ENCODE measurements around the gene LCLAT1.

DNA sequence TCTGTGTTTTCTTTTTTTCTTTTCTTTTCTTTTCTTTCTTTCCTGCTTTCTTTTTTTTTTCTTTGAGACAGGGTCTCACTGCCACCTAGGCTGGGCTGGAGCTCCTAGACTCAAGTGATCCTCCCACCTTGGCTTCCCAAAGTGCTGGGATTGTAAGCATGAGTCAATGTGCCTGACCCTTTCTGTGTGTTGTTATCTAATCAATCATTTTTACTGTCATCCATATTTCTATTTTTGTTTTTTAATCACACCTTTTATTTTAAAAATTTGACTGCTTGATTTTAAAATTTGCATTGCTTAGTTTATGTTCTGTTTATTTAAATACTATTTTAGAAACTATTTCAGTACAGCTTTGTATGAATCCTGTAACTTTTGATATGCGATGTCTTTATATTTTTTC, 19.2 kb downstream of the LCLAT1 start:
- TF ChIP-seq, protein P1, sequence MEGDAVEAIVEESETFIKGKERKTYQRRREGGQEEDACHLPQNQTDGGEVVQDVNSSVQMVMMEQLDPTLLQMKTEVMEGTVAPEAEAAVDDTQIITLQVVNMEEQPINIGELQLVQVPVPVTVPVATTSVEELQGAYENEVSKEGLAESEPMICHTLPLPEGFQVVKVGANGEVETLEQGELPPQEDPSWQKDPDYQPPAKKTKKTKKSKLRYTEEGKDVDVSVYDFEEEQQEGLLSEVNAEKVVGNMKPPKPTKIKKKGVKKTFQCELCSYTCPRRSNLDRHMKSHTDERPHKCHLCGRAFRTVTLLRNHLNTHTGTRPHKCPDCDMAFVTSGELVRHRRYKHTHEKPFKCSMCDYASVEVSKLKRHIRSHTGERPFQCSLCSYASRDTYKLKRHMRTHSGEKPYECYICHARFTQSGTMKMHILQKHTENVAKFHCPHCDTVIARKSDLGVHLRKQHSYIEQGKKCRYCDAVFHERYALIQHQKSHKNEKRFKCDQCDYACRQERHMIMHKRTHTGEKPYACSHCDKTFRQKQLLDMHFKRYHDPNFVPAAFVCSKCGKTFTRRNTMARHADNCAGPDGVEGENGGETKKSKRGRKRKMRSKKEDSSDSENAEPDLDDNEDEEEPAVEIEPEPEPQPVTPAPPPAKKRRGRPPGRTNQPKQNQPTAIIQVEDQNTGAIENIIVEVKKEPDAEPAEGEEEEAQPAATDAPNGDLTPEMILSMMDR (IDR thresholded peaks at IDR 0.05): no peak
- no peak for TF ChIP-seq POLR2AphosphoS5 (IDR thresholded peaks at IDR 0.05; ENCODE audit: low read depth, low read length)
